ENCODE data around the gene TIMM22.
A peak's percentile ranks its signal among the peaks of the same experiment; 100 is the strongest.

The TIMM22 gene

GRCh38 chr17:1022278-1023024, 25.5 kb downstream of the TIMM22 start:
- DNase-seq = no peak

GRCh38 chr17:1024076-1024475, 27.1 kb downstream of the TIMM22 start:
- no peak for DNase-seq

- no peak for DNase-seq
Measured at GRCh38 chr17:1025733-1026598, 29.0 kb downstream of the TIMM22 start.

GRCh38 chr17:1026599-1026975, 29.7 kb downstream of the TIMM22 start:
- no peak for DNase-seq

GRCh38 chr17:1027044-1027443, 30.1 kb downstream of the TIMM22 start:
- DNase-seq = no peak

- DNase-seq = no peak
Measured at GRCh38 chr17:1029196-1029921, 32.4 kb downstream of the TIMM22 start.

GRCh38 chr17:1029922-1030644, 33.2 kb downstream of the TIMM22 start:
- no peak for DNase-seq

- DNase-seq = no peak
Measured at GRCh38 chr17:1030684-1031532, 34.0 kb downstream of the TIMM22 start.

- DNase-seq = peak; percentile 53
Measured at GRCh38 chr17:1031711-1032110, 34.8 kb downstream of the TIMM22 start.

GRCh38 chr17:1032391-1032790, 35.5 kb downstream of the TIMM22 start:
- no peak for DNase-seq

- DNase-seq = no peak
Measured at GRCh38 chr17:1033503-1033902, 36.6 kb downstream of the TIMM22 start.

GRCh38 chr17:1034652-1035210, 37.8 kb downstream of the TIMM22 start:
- DNase-seq = no peak

GRCh38 chr17:1035546-1036170, 38.7 kb downstream of the TIMM22 start:
- no peak for DNase-seq

GRCh38 chr17:1036171-1036844, 39.4 kb downstream of the TIMM22 start:
- DNase-seq = no peak

GRCh38 chr17:1036845-1037237, 39.9 kb downstream of the TIMM22 start:
- DNase-seq = no peak

GRCh38 chr17:1037238-1037879, 40.4 kb downstream of the TIMM22 start:
- DNase-seq = no peak

GRCh38 chr17:1038459-1039122, 41.7 kb downstream of the TIMM22 start:
- DNase-seq = no peak

GRCh38 chr17:1039123-1039507, 42.2 kb downstream of the TIMM22 start:
- no peak for DNase-seq

Measured in fibroblast of skin of scalp (primary cell).